ENCODE data around the gene TAOK3. TPM values are rescaled to one million over a fixed set of nuclear protein-coding genes. Genes with fewer than 3 reads are reported as not detected.

TAOK3 gene
- total and polyA plus RNA-seq, 2 of the 8 experiments (the other 6 are each of a cell fraction or from before 2014, with no cell fraction given): 5.2 to 9.3 TPM

DNA sequence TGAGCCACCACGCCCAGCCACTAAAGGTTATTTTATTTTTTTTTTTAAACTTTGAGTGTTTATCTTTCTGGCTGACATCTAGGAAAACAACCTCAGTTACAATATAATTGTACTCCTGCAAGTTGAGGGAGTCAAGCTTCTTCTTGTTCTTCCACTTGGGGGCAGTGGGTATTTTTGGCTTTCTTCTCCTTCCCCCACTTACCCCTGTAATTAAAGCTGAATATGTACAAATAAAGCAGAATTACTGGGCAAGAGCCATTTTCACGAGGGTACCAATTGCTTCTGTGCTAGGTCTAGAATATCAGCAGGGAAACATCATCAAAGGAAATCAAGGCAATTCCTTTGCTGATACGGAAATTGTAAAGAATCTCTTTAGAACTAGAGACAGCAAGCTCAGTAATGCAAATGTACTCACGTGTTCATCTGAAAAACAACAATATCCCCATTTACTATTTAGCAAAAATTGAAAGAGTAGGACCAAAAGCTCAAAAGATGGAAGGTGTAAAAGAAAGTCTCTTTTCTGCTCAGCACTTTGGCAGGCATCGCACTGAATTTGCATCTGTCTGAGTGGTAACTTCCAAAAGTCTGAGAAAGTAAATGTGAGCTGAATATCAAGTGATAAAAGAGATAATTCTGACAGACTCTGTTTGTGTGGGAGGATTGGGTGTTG is 72.8 kb downstream of the TAOK3 start (continued):
- TF ChIP-seq SIX5 (IDR thresholded peaks at IDR 0.05; ENCODE audit: low read depth, low read length): no peak
- TF ChIP-seq KDM1A (IDR thresholded peaks at IDR 0.05; ENCODE audit: borderline replicate concordance, low read length): no peak
- TF ChIP-seq NANOG (IDR thresholded peaks at IDR 0.05; ENCODE audit: insufficient read depth, low read depth, low read length, poor library complexity, severe bottlenecking): no peak
- TF ChIP-seq, protein P1, sequence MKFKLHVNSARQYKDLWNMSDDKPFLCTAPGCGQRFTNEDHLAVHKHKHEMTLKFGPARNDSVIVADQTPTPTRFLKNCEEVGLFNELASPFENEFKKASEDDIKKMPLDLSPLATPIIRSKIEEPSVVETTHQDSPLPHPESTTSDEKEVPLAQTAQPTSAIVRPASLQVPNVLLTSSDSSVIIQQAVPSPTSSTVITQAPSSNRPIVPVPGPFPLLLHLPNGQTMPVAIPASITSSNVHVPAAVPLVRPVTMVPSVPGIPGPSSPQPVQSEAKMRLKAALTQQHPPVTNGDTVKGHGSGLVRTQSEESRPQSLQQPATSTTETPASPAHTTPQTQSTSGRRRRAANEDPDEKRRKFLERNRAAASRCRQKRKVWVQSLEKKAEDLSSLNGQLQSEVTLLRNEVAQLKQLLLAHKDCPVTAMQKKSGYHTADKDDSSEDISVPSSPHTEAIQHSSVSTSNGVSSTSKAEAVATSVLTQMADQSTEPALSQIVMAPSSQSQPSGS (IDR thresholded peaks at IDR 0.05; ENCODE audit: low read length): no peak
- no peak for TF ChIP-seq NRF1 (IDR thresholded peaks at IDR 0.05; ENCODE audit: low read depth, low read length)
- TF ChIP-seq SP4 (IDR thresholded peaks at IDR 0.05; ENCODE audit: low read length): no peak
